Transverse colon (tissue), 4 donors: ENCODE measurements around the gene RHOF. TPM values are rescaled to one million over a fixed set of nuclear protein-coding genes. Genes with fewer than 3 reads are reported as not detected.

Experiments
- DNase-seq: peaks from one replicate; pipeline ENCODE4 v3.0.0-alpha.2; 2019
- H3K27ac ChIP-seq, 4 donors: fragments of 200-600 bp; sonication (generic); 2 replicates each; pipeline ENCODE4 v1.5.1; 2016 to 2018; ENCODE audit warnings: inconsistent platforms in 4 of 4
- H3K27me3 ChIP-seq: fragments of 200-600 bp; sonication (generic); 2 replicates; pipeline ENCODE4 v1.5.1; 2017; ENCODE audit warnings: inconsistent platforms
- H3K36me3 ChIP-seq, 4 donors: fragments of 200-600 bp; sonication (generic); 2 replicates each; pipeline ENCODE4 v1.5.1; 2017 to 2019; ENCODE audit warnings: inconsistent platforms in 4 of 4
- H3K4me1 ChIP-seq, 4 donors: fragments of 200-600 bp; sonication (generic); 2 replicates each; pipeline ENCODE4 v1.5.1; 2017 to 2020; ENCODE audit warnings: inconsistent platforms in 4 of 4
- H3K4me3 ChIP-seq, 4 donors: fragments of 200-600 bp; sonication (generic); 1 replicate in 1 of 4; 2 replicates in 3 of 4; pipeline versions ENCODE4 v1.5.1 to v1.6.1; 2017 to 2019; ENCODE audit warnings: inconsistent platforms in 4 of 4
- H3K9me3 ChIP-seq, 2 donors: fragments of 200-600 bp; sonication (generic); 2 replicates each; pipeline ENCODE4 v1.5.1; 2017 to 2019; ENCODE audit warnings: inconsistent platforms in 2 of 2
- EP300 ChIP-seq: sonication (generic); formaldehyde crosslinking; IDR thresholded peaks from one replicate; pipeline ENCODE4 v1.6.1; 2017; ENCODE audit warnings: antibody characterized with exemption, low read depth
- POLR2A ChIP-seq: fragments of 450-650 bp; IDR thresholded peaks from one replicate; pipeline ENCODE4 v1.6.1; 2016; ENCODE audit warnings: antibody characterized with exemption, mild to moderate bottlenecking, moderate library complexity
- POLR2AphosphoS5 ChIP-seq, 3 donors: sonication (generic); formaldehyde crosslinking; IDR thresholded peaks; one replicate each; pipeline ENCODE4 v1.6.1; 2016; ENCODE audit warnings: antibody characterized with exemption in 3 of 3
- WGBS, 2 donors: methylation state at CpG; one replicate each; pipeline ENCODE4 v1.1.5; 2018; ENCODE audit warnings: low coverage in 1 of 2; 5-methylcytosine and 5-hydroxymethylcytosine counted together
- in situ Hi-C, 4 donors: fragments of 200-750 bp; cut with MboI; loops; one replicate each; pipeline versions ENCODE4 v1.15.0 to v1.15.1; 2017; ENCODE audit warnings: low sequenced_read_pairs in 3 of 4, low pct_ligation_motif_present in 1 of 4, low pct_unique_long_range_greater_than_20kb in 1 of 4
- intact Hi-C: fragments of 100-400 bp; cut with DNase I; formaldehyde crosslinking; loops from one replicate; pipeline ENCODE4 v1.15.1; 2023; ENCODE audit warnings: low total_unique reads
- total RNA-seq, 4 donors: library from RNA; depleted of rRNA; stranded (reverse); fragments of >200 nt; gene quantifications; one replicate each; pipeline ENCODE4 v1.1.0, GENCODE V29; 2016
- TF ChIP-seq, protein P1 (sequence below), 5 experiments: fragments of 200-600 bp in 3 of 5; fragments of 450-650 bp in 2 of 5; sonication (generic) in 3 of 5; IDR thresholded peaks; 1 replicate in 2 of 5; 2 replicates in 3 of 5; pipeline ENCODE4 v1.5.1; 2016 to 2017; ENCODE audit warnings: antibody characterized with exemption in 5 of 5, inconsistent platforms in 3 of 5, mild to moderate bottlenecking in 2 of 5, moderate library complexity in 1 of 5

RHOF gene
- total RNA-seq, 4 donors from 2014 or later: 14.9 to 251 (median 150) TPM

DNA sequence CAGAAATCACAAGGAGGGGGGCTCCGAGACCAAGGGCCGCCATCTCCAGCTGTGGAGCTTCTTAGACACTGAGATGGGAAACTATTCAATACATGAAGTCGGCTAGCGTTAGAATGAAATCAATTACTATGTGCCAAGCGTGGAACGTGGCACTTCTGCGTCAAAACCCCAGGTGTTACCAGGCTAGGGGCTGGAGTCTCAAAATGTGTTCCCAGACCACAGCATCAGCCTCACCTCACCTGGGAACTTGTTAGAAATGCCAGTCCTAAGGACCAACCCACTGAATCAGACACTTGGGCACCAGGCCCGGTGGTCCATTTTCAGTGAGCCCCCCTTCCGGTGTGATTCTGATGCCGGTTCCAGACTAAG, 5.3 kb upstream of the RHOF start:
- H3K9me3 ChIP-seq: no peaks in the 10 kb centered on the region
- peaks cover 47 to 58% (median 52%) of the 10 kb centered on the region in 4 donors for H3K4me1 ChIP-seq
- H3K27ac ChIP-seq: peak overlapping the region; percentile 100
- DNase-seq: peak; percentile 13
- WGBS, 2 donors: 44 to 60% methylated on average over 1 to 10 of the region's 10 CpGs
- peak overlapping the region in 3 of 4 donors; percentile 75 to 84 (median 77) for H3K4me3 ChIP-seq
- intact Hi-C loops: no loop called here
- TF ChIP-seq POLR2AphosphoS5 (IDR thresholded peaks at IDR 0.05) (no peak), POLR2A (no peak), EP300 (no peak)
- TF ChIP-seq, protein P1, sequence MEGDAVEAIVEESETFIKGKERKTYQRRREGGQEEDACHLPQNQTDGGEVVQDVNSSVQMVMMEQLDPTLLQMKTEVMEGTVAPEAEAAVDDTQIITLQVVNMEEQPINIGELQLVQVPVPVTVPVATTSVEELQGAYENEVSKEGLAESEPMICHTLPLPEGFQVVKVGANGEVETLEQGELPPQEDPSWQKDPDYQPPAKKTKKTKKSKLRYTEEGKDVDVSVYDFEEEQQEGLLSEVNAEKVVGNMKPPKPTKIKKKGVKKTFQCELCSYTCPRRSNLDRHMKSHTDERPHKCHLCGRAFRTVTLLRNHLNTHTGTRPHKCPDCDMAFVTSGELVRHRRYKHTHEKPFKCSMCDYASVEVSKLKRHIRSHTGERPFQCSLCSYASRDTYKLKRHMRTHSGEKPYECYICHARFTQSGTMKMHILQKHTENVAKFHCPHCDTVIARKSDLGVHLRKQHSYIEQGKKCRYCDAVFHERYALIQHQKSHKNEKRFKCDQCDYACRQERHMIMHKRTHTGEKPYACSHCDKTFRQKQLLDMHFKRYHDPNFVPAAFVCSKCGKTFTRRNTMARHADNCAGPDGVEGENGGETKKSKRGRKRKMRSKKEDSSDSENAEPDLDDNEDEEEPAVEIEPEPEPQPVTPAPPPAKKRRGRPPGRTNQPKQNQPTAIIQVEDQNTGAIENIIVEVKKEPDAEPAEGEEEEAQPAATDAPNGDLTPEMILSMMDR (IDR thresholded peaks at IDR 0.05): no peak
- in situ Hi-C loops: loop anchor here in 3 of 4 donors (10.0 kb wide), 2 partner anchors 86 to 104 kb away; partner anchors contain the start of gene PSMD9 (in 1 of the 3)
- H3K27me3 ChIP-seq: no peaks in the 10 kb centered on the region
- H3K36me3 ChIP-seq: no peaks in the 10 kb centered on the region

DNA sequence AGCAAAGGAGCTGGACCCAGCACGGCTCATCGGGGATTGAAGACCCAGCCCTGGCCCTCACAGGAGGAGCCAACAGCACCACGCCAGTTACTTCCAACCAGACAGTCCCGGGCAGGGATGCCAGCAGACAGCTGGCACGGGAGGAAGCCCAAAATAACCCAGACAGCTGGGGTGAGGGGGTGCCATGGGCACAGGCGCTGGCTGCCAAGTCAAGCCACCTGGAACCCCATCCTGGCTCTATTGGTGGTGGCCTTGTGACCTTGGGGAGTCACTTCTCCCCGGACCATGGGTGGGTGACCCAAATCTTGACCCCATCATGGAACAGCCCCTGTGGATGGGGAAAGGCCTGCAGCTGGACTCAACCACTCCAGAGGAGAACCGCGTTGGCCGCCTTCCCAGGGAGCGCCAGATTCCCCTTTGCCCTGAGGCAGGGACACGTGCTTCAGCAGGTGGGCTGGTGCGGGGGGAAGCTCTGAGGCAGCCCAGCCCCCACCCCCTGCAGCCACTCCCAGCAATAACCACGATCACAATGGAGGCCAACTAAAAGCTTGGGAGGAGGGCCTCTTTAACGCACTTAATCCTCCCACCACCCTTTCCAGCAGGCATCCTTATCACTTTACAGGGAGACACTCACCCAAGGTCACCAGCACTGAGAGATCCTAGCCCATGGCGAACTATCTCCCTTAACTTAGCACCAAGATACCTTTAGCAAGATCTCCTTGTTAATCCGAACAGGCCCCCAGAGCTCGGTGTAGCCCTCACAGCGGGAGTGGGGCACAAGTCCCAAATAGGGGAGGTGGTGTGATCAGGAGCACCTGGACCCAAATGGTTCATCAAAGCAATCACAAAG, 4.7 kb upstream of the RHOF start:
- Histone ChIP-seq H3K27me3 (no peaks in the 10 kb centered on the region), H3K4me3 (peak overlapping the region in 2 of 4 donors; percentile 75 to 77), H3K36me3 (no peaks in the 10 kb centered on the region), H3K9me3 (no peaks in the 10 kb centered on the region), H3K27ac (peak overlapping the region; percentile 100), H3K4me1 (peaks cover 49 to 63% (median 58%) of the 10 kb centered on the region in 4 donors)
- intact Hi-C loops (no loop called here), in situ Hi-C loops (loop anchor here in 3 of 4 donors (10.0 kb wide), 2 partner anchors 87 to 103 kb away; partner anchors contain the start of gene PSMD9 (in 1 of the 3))
- TF ChIP-seq, protein P1 (IDR thresholded peaks at IDR 0.05): no peak
- TF ChIP-seq POLR2AphosphoS5 (IDR thresholded peaks at IDR 0.05): peak; percentile 62 to 69 (median 63)
- peak; percentile 15 for TF ChIP-seq POLR2A
- DNase-seq: peak; percentile 87
- 22% methylated on average over 19 of the region's 19 CpGs; no CpG with 5 or more reads in 1 of the 2 donors for WGBS, 2 donors

- peak overlapping the region; percentile 100 for H3K27ac ChIP-seq
- H3K9me3 ChIP-seq: no peaks in the 10 kb centered on the region
- no peaks in the 10 kb centered on the region for H3K36me3 ChIP-seq
- peak; percentile 96 for DNase-seq
- TF ChIP-seq EP300: peak; percentile 16
- peak; percentile 74 for TF ChIP-seq POLR2A
- peak; percentile 80 to 88 (median 82) for TF ChIP-seq POLR2AphosphoS5 (IDR thresholded peaks at IDR 0.05)
- TF ChIP-seq, protein P1 (IDR thresholded peaks at IDR 0.05): peak in 4 of 5 experiments; percentile 22 to 55 (median 36)
- no peaks in the 10 kb centered on the region for H3K27me3 ChIP-seq
- WGBS, 2 donors: 19% methylated on average over 39 of the region's 39 CpGs; no CpG with 5 or more reads in 1 of the 2 donors
- peak overlapping the region in 3 of 4 donors; percentile 3 to 77 (median 75) for H3K4me3 ChIP-seq
- intact Hi-C loops (no loop called here), in situ Hi-C loops (loop anchor here in 3 of 4 donors (10.0 kb wide), 2 partner anchors 88 to 102 kb away; partner anchors contain the start of gene PSMD9 (in 1 of the 3))
- H3K4me1 ChIP-seq: peaks cover 49 to 70% (median 68%) of the 10 kb centered on the region in 4 donors
Observed at GRCh38 chr12:121796855-121797751, 3.6 kb upstream of the RHOF start.
